Endothelial cell of umbilical vein (primary cell): ENCODE data around the gene MDFIC. TPM values are rescaled to one million over a fixed set of nuclear protein-coding genes. Genes with fewer than 3 reads are reported as not detected.

Experiments used
- BruUV-seq: library from RNA; stranded (reverse); fragments of 400-500 nt; replicated peaks from 2 replicates; lab custom pipeline; 2021; lab: Mats Ljungman, UMichigan
- CTCF ChIA-PET: fragments of 300-600, 350-600 bp; sonication (Branson Sonifier 250); formaldehyde crosslinking; loops from one replicate; lab custom pipeline; 2021; ENCODE audit warnings: antibody characterized with exemption, inconsistent platforms; lab: Charles Lee
- POLR2A ChIA-PET: fragments of 300-600, 350-600 bp; sonication (Branson Sonifier 250); formaldehyde crosslinking; loops from one replicate; lab custom pipeline; 2021; ENCODE audit warnings: antibody characterized with exemption, inconsistent platforms; lab: Charles Lee
- DNase-seq: peaks from one replicate; pipeline ENCODE4 v3.0.0-alpha.2; 2011; ENCODE audit warnings: low read depth, low spot score
- FAIRE-seq: peaks from 2 replicates; lab custom pipeline; 2011; peaks lifted over from hg19 to GRCh38; lab: Jason Lieb, UNC
- H2AFZ ChIP-seq: 2 replicates; pipeline ENCODE4 v1.6.0; 2012; ENCODE audit warnings: low read depth, low read length, control low read depth, inconsistent platforms
- H3K27ac ChIP-seq: 2 replicates; pipeline ENCODE4 v1.5.1; 2011; ENCODE audit warnings: low read depth, mild to moderate bottlenecking, control low read depth, low read length, moderate library complexity; ENCODE audit not compliant: insufficient read depth
- H3K27me3 ChIP-seq, 2 experiments: 2 replicates each; pipeline versions ENCODE4 v1.6.0 to v1.6.1; 2011; ENCODE audit warnings: low read length in 2 of 2, mixed read lengths in 1 of 2; ENCODE audit not compliant: control insufficient read depth in 2 of 2, insufficient read depth in 2 of 2
- H3K36me3 ChIP-seq, 2 experiments: 2 replicates in 1 of 2; 3 replicates in 1 of 2; pipeline ENCODE4 v1.5.1; 2011; ENCODE audit warnings: low read length in 2 of 2, mild to moderate bottlenecking in 1 of 2, moderate library complexity in 1 of 2; ENCODE audit not compliant: control insufficient read depth in 2 of 2, insufficient read depth in 2 of 2; ENCODE audit errors: extremely low read depth in 1 of 2
- H3K4me1 ChIP-seq: 3 replicates; pipeline ENCODE4 v1.5.1; 2011; ENCODE audit warnings: mild to moderate bottlenecking, low read length; ENCODE audit not compliant: control insufficient read depth, insufficient read depth; ENCODE audit errors: extremely low read depth
- H3K4me2 ChIP-seq: 2 replicates; pipeline ENCODE4 v1.6.1; 2011; ENCODE audit warnings: low read length, control low read depth, mixed read lengths; ENCODE audit not compliant: insufficient read depth
- H3K4me3 ChIP-seq, 3 experiments: fragments of 200-600 bp in 1 of 3; sonication (generic), shearing (Covaris generic) in 1 of 3; replicated peaks in 1 of 3; 2 replicates each; pipeline ENCODE4 v1.5.1; 2011 to 2016; ENCODE audit warnings: control low read depth in 3 of 3, low read length in 3 of 3, mild to moderate bottlenecking in 2 of 3, inconsistent platforms in 1 of 3, low read depth in 1 of 3, moderate library complexity in 1 of 3; ENCODE audit not compliant: insufficient read depth in 1 of 3
- H3K79me2 ChIP-seq: 2 replicates; pipeline ENCODE4 v1.6.0; 2012; ENCODE audit warnings: low read length, inconsistent platforms; ENCODE audit not compliant: control insufficient read depth, insufficient read depth
- H3K9ac ChIP-seq: replicated peaks from 2 replicates; pipeline ENCODE3; 2011; ENCODE audit warnings: low read length, control low read depth; ENCODE audit not compliant: insufficient read depth; ENCODE audit errors: extremely low read depth
- H3K9me1 ChIP-seq: replicated peaks from 3 replicates; pipeline ENCODE4 v1.6.0; 2011; ENCODE audit warnings: mild to moderate bottlenecking, low read length; ENCODE audit not compliant: control insufficient read depth, insufficient read depth; ENCODE audit errors: extremely low read depth
- H3K9me3 ChIP-seq: replicated peaks from 2 replicates; pipeline ENCODE4 v1.5.1; 2012; ENCODE audit warnings: low read length, inconsistent platforms; ENCODE audit not compliant: control insufficient read depth, insufficient read depth
- H4K20me1 ChIP-seq: replicated peaks from 2 replicates; pipeline ENCODE3; 2011; ENCODE audit warnings: mild to moderate bottlenecking, low read length; ENCODE audit not compliant: control insufficient read depth, insufficient read depth; ENCODE audit errors: extremely low read depth
- CTCF ChIP-seq, 2 donors: IDR thresholded peaks; 1 replicate in 1 of 2; 2 replicates in 1 of 2; pipeline ENCODE4 v1.5.1; 2011; ENCODE audit warnings: low read length in 2 of 2, mild to moderate bottlenecking in 2 of 2, moderate library complexity in 2 of 2, control low read depth in 1 of 2, inconsistent platforms in 1 of 2, low read depth in 1 of 2; ENCODE audit not compliant: insufficient read depth in 1 of 2; ENCODE audit errors: extremely low read depth in 1 of 2
- EZH2 ChIP-seq: IDR thresholded peaks from 2 replicates; pipeline ENCODE4 v1.6.1; 2012; ENCODE audit warnings: borderline replicate concordance, low read depth, mild to moderate bottlenecking, moderate library complexity, low read length, inconsistent platforms; ENCODE audit not compliant: severe bottlenecking
- FOS ChIP-seq: IDR thresholded peaks from 2 replicates; pipeline ENCODE4 v1.6.1; 2011; ENCODE audit warnings: mild to moderate bottlenecking, low read length, moderate library complexity, borderline replicate concordance; ENCODE audit not compliant: insufficient read depth
- GATA2 ChIP-seq: IDR thresholded peaks from 2 replicates; pipeline ENCODE4 v1.7.0; 2011; ENCODE audit warnings: low read depth, mild to moderate bottlenecking, moderate library complexity, mixed read lengths, low read length; ENCODE audit not compliant: insufficient read length, insufficient read depth
- JUN ChIP-seq: IDR thresholded peaks from 2 replicates; pipeline ENCODE4 v1.6.1; 2011; ENCODE audit warnings: borderline replicate concordance, low read depth; ENCODE audit not compliant: insufficient read length, insufficient read depth
- MAX ChIP-seq: IDR thresholded peaks from 2 replicates; pipeline ENCODE4 v1.6.1; 2011; ENCODE audit not compliant: insufficient read depth, insufficient read length
- MYC ChIP-seq: IDR thresholded peaks from one replicate; pipeline ENCODE4 v1.6.1; 2011; ENCODE audit warnings: mild to moderate bottlenecking, low read depth, low read length
- POLR2A ChIP-seq: IDR thresholded peaks from 2 replicates; pipeline ENCODE4 v1.6.1; 2012; ENCODE audit warnings: low read depth, mild to moderate bottlenecking, control low read depth, low read length
- POLR2AphosphoS5 ChIP-seq: IDR thresholded peaks from 2 replicates; pipeline ENCODE4 v1.6.1; 2012; ENCODE audit warnings: low read depth, mild to moderate bottlenecking, control low read depth, low read length, moderate library complexity; ENCODE audit not compliant: insufficient read depth
- dilution Hi-C: fragments of 300-500 bp; cut with MboI; formaldehyde crosslinking; loops from one replicate; pipeline ENCODE4 v1.15.0; 2019; ENCODE audit warnings: low sequenced_read_pairs; ENCODE audit not compliant: extremely low pct_ligation_motif_present
- intact Hi-C: fragments of 100-400 bp; cut with micrococcal nuclease; formaldehyde crosslinking; loops from one replicate; pipeline ENCODE4 v1.10.0; 2022
- polyA plus RNA-seq, 4 experiments: library from polyadenylated mRNA; depleted of rRNA in 3 of 4; stranded (reverse) in 3 of 4; unstranded in 1 of 4; fragments of >200 nt; gene quantifications; 2 replicates each; pipeline versions ENCODE4 v1.2.1 to v1.2.3, GENCODE V29; 2011 to 2012; ENCODE audit warnings: missing spikeins in 1 of 4
- total RNA-seq: library from RNA; stranded (reverse); gene quantifications from 2 replicates; pipeline ENCODE4 v1.2.3, GENCODE V29; 2021

MDFIC gene
- total and polyA plus RNA-seq, 2 donors (not counting 3 experiments of a cell fraction or from before 2014, with no cell fraction given): 6.5 to 14.2 TPM

- Histone ChIP-seq H4K20me1 (no peaks in the 10 kb centered on the region), H3K9me3 (no peaks in the 10 kb centered on the region), H3K4me3 (no peak overlapping the region), H3K4me1 (no peaks in the 10 kb centered on the region), H3K36me3 (no peaks in the 10 kb centered on the region), H3K79me2 (no peaks in the 10 kb centered on the region), H3K9me1 (no peaks in the 10 kb centered on the region), H3K27me3 (peaks cover 8 to 11% of the 10 kb centered on the region in 2 experiments), H3K27ac (no peak overlapping the region), H3K9ac (no peak overlapping the region), H2AFZ (no peak overlapping the region), H3K4me2 (no peak overlapping the region)
- BruUV-seq: no TSS peak
- dilution Hi-C loops: no loop called here
- DNase-seq: no peak
- TF ChIP-seq MYC (no peak), POLR2AphosphoS5 (no peak), JUN (no peak), POLR2A (no peak), GATA2 (no peak), EZH2 (no peak), CTCF (IDR thresholded peaks at IDR 0.05; ENCODE audit: extremely low read depth in 1 of 2, insufficient read depth in 1 of 2, low read depth in 1 of 2, low read length in 2 of 2) (no peak), MAX (no peak), FOS (no peak)
- ChIA-PET CTCF (no interaction called here), POLR2A (no interaction called here)
- no peak for FAIRE-seq
- intact Hi-C loops: no loop called here
These were observed 112.6 kb downstream of the MDFIC start for GRCh38 chr7:115034515-115034914.
